Loucy (cell line): ENCODE measurements around the gene NUDT4.

Experiments used
- H2AFZ ChIP-seq: fragments of 200-600 bp; sonication (generic); 2 replicates; pipeline ENCODE4 v1.6.0; 2016; ENCODE audit warnings: antibody characterized with exemption, mild to moderate bottlenecking, low read length, moderate library complexity
- H3F3A ChIP-seq: fragments of 200-600 bp; 2 replicates; pipeline ENCODE4 v1.6.0; 2016; ENCODE audit warnings: antibody characterized with exemption, low read depth, mild to moderate bottlenecking
- H3K27me3 ChIP-seq: fragments of 200-600 bp; sonication (generic); 2 replicates; pipeline ENCODE4 v1.6.1; 2014; ENCODE audit warnings: low read length, mild to moderate bottlenecking; ENCODE audit not compliant: insufficient read depth, poor library complexity, severe bottlenecking
- H3K36me3 ChIP-seq: fragments of 200-600 bp; sonication (generic); 2 replicates; pipeline ENCODE4 v1.6.1; 2016; ENCODE audit warnings: low read length; ENCODE audit not compliant: insufficient read depth
- H3K4me1 ChIP-seq: fragments of 200-600 bp; sonication (generic); 2 replicates; pipeline ENCODE4 v1.5.1; 2014; ENCODE audit warnings: low read length, mild to moderate bottlenecking; ENCODE audit not compliant: insufficient read depth, poor library complexity, severe bottlenecking
- H3K4me2 ChIP-seq: fragments of 200-600 bp; sonication (generic); 2 replicates; pipeline ENCODE4 v1.6.0; 2014; ENCODE audit warnings: antibody characterized with exemption, low read length, low read depth, mild to moderate bottlenecking; ENCODE audit not compliant: poor library complexity, severe bottlenecking
- H3K4me3 ChIP-seq: fragments of 200-600 bp; sonication (generic); 2 replicates; pipeline ENCODE4 v1.5.1; 2014; ENCODE audit warnings: low read length, mild to moderate bottlenecking, mixed read lengths; ENCODE audit not compliant: poor library complexity, severe bottlenecking
- H3K79me2 ChIP-seq: fragments of 200-600 bp; sonication (generic); 2 replicates; pipeline ENCODE4 v1.6.1; 2014; ENCODE audit warnings: low read length; ENCODE audit not compliant: insufficient read depth
- H3K9ac ChIP-seq: fragments of 200-600 bp; sonication (generic); 2 replicates; pipeline ENCODE4 v1.6.0; 2014; ENCODE audit warnings: mild to moderate bottlenecking, low read depth, low read length, moderate library complexity; ENCODE audit not compliant: poor library complexity, severe bottlenecking
- H3K9me2 ChIP-seq: fragments of 200-600 bp; sonication (generic); replicated peaks from 2 replicates; pipeline ENCODE4 v1.6.1; 2016; ENCODE audit warnings: low read depth, low read length, mixed read lengths
- H3K9me3 ChIP-seq: fragments of 200-600 bp; sonication (generic); 2 replicates; pipeline ENCODE4 v1.6.1; 2014; ENCODE audit warnings: mild to moderate bottlenecking, antibody characterized with exemption, low read length, low read depth; ENCODE audit not compliant: insufficient read depth
- H4K20me1 ChIP-seq: fragments of 200-600 bp; sonication (generic); 2 replicates; pipeline ENCODE4 v1.6.0; 2014; ENCODE audit warnings: antibody characterized with exemption, low read length, mild to moderate bottlenecking; ENCODE audit not compliant: insufficient read depth, poor library complexity, severe bottlenecking
- EZH2phosphoT487 ChIP-seq: fragments of 200-600 bp; IDR thresholded peaks from 2 replicates; pipeline ENCODE4 v1.6.1; 2018; ENCODE audit warnings: antibody characterized with exemption, mild to moderate bottlenecking, moderate library complexity, borderline replicate concordance
- TF ChIP-seq, protein P1 (sequence below): fragments of 200-600 bp; sonication (generic); conservative IDR thresholded peaks from 2 replicates; pipeline ENCODE4 v1.5.1; 2014; ENCODE audit warnings: mild to moderate bottlenecking, antibody characterized with exemption, low read length

NUDT4 gene

DNA sequence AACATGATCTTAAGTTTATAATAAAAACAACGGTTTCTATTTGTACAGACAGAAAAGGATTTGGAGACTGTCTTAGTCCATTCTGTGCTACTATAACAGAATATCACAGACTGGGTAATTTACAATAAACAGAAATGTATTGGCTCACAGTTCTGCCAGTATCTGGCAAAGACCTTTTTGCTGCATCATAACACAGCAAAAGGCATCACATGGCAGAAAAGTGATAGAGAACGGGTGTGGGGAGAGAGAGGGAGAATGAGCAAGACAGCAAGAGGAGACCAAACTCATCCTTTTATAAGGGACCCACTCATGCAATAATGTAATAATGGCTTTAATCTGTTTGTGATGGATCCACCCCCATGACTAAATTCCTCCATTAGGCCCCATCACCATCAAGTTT is 17.0 kb upstream of the NUDT4 start:
- Histone ChIP-seq H3K9me2 (no peaks in the 10 kb centered on the region), H3K9me3 (no peaks in the 10 kb centered on the region), H3K4me3 (no peak overlapping the region), H3K36me3 (no peaks in the 10 kb centered on the region), H3K4me1 (peaks cover 10% of the 10 kb centered on the region), H3F3A (no peaks in the 10 kb centered on the region), H3K9ac (no peak overlapping the region), H3K79me2 (no peaks in the 10 kb centered on the region), H3K4me2 (no peak overlapping the region), H2AFZ (no peak overlapping the region), H4K20me1 (no peaks in the 10 kb centered on the region), H3K27me3 (no peaks in the 10 kb centered on the region)
- no peak for TF ChIP-seq EZH2phosphoT487

DNA sequence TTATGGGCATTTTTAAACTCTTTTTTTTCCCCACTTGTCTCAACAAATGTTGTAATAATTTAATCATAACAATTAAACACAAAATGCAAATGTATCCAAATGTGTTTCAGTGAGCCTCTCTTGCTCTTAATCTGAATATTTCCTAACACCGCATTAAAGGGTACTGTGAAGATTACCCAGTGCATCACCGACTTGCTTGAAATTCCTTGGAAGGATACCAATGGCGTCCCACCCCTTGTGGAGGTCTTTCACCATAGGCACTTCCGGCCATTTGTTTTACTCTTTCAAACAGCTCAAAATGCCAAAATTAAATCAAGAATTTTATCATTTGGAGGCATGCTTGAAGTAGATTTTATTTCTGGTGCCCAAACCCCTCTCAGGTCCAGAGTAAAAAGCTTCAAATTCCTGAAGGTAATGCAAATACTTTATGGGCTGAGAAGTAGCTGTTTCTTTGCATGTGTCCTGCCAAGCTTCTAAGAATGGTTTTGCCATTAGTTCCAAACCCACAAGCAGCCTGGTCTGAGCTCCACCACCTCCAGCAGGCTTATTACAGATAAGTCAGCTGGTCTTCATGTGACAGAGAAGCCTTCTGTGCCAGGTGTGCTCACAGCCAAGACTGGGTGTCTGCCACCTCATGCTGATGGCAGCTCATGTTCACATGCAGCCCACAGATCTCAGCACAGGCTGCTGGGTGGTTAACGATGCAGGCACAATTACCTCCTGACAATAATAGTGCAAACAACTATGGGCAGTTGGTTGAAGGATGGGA is 16.4 kb upstream of the NUDT4 start:
- Histone ChIP-seq H3K9me2 (no peaks in the 10 kb centered on the region), H3K36me3 (no peaks in the 10 kb centered on the region), H3K4me1 (peaks cover 10% of the 10 kb centered on the region), H3K79me2 (no peaks in the 10 kb centered on the region), H3F3A (no peaks in the 10 kb centered on the region), H3K4me2 (no peak overlapping the region), H3K4me3 (no peak overlapping the region), H3K9ac (no peak overlapping the region), H3K9me3 (no peaks in the 10 kb centered on the region), H4K20me1 (no peaks in the 10 kb centered on the region), H3K27me3 (no peaks in the 10 kb centered on the region), H2AFZ (no peak overlapping the region)
- TF ChIP-seq EZH2phosphoT487 = no peak
- TF ChIP-seq, protein P1, sequence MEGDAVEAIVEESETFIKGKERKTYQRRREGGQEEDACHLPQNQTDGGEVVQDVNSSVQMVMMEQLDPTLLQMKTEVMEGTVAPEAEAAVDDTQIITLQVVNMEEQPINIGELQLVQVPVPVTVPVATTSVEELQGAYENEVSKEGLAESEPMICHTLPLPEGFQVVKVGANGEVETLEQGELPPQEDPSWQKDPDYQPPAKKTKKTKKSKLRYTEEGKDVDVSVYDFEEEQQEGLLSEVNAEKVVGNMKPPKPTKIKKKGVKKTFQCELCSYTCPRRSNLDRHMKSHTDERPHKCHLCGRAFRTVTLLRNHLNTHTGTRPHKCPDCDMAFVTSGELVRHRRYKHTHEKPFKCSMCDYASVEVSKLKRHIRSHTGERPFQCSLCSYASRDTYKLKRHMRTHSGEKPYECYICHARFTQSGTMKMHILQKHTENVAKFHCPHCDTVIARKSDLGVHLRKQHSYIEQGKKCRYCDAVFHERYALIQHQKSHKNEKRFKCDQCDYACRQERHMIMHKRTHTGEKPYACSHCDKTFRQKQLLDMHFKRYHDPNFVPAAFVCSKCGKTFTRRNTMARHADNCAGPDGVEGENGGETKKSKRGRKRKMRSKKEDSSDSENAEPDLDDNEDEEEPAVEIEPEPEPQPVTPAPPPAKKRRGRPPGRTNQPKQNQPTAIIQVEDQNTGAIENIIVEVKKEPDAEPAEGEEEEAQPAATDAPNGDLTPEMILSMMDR = no peak

DNA sequence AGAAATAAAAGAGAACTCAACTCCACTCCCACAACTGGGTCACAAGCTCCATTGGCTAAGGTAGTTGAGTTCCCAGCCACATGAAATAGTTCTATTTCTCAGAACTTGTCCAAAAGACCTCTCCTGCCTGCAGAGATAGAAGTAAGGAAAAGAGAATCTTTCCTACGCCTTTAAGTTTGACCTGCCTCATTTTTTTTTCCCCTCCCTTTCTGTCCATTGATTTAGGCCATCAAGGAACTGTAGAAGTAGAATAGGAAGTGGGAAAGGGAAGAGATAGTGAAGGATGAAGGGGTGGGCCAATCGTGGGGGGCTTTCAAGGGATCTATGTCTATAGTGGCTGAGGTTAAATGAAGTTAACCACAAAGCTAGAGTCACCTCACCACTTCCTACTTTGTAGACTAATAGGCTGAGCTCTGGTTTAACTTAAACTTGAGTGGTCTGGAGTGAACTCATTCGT is 13.9 kb upstream of the NUDT4 start:
- Histone ChIP-seq H3K9ac (no peak overlapping the region), H4K20me1 (no peaks in the 10 kb centered on the region), H3K27me3 (no peaks in the 10 kb centered on the region), H3K9me2 (no peaks in the 10 kb centered on the region), H3K79me2 (no peaks in the 10 kb centered on the region), H3K4me1 (peaks cover 10% of the 10 kb centered on the region), H3F3A (no peaks in the 10 kb centered on the region), H3K36me3 (no peaks in the 10 kb centered on the region), H2AFZ (no peak overlapping the region), H3K9me3 (no peaks in the 10 kb centered on the region), H3K4me2 (peak overlapping the region; percentile 7), H3K4me3 (no peak overlapping the region)
- TF ChIP-seq, protein P1 = no peak
- no peak for TF ChIP-seq EZH2phosphoT487
